Endothelial cell of umbilical vein (primary cell): ENCODE results near the gene LIPH. TPM values are rescaled to one million over a fixed set of nuclear protein-coding genes. Genes with fewer than 3 reads are reported as not detected.

ENCODE experiments used
- BruUV-seq: library from RNA; stranded (reverse); fragments of 400-500 nt; replicated peaks from 2 replicates; lab custom pipeline; 2021; lab: Mats Ljungman, UMichigan
- CTCF ChIA-PET: fragments of 300-600, 350-600 bp; sonication (Branson Sonifier 250); formaldehyde crosslinking; loops from one replicate; lab custom pipeline; 2021; ENCODE audit warnings: antibody characterized with exemption, inconsistent platforms; lab: Charles Lee
- POLR2A ChIA-PET: fragments of 300-600, 350-600 bp; sonication (Branson Sonifier 250); formaldehyde crosslinking; loops from one replicate; lab custom pipeline; 2021; ENCODE audit warnings: antibody characterized with exemption, inconsistent platforms; lab: Charles Lee
- DNase-seq: peaks from one replicate; pipeline ENCODE4 v3.0.0-alpha.2; 2011; ENCODE audit warnings: low read depth, low spot score
- FAIRE-seq: peaks from 2 replicates; lab custom pipeline; 2011; peaks lifted over from hg19 to GRCh38; lab: Jason Lieb, UNC
- H2AFZ ChIP-seq: 2 replicates; pipeline ENCODE4 v1.6.0; 2012; ENCODE audit warnings: low read depth, low read length, control low read depth, inconsistent platforms
- H3K27ac ChIP-seq: 2 replicates; pipeline ENCODE4 v1.5.1; 2011; ENCODE audit warnings: low read depth, mild to moderate bottlenecking, control low read depth, low read length, moderate library complexity; ENCODE audit not compliant: insufficient read depth
- H3K27me3 ChIP-seq, 2 experiments: 2 replicates each; pipeline versions ENCODE4 v1.6.0 to v1.6.1; 2011; ENCODE audit warnings: low read length in 2 of 2, mixed read lengths in 1 of 2; ENCODE audit not compliant: control insufficient read depth in 2 of 2, insufficient read depth in 2 of 2
- H3K36me3 ChIP-seq, 2 experiments: 2 replicates in 1 of 2; 3 replicates in 1 of 2; pipeline ENCODE4 v1.5.1; 2011; ENCODE audit warnings: low read length in 2 of 2, mild to moderate bottlenecking in 1 of 2, moderate library complexity in 1 of 2; ENCODE audit not compliant: control insufficient read depth in 2 of 2, insufficient read depth in 2 of 2; ENCODE audit errors: extremely low read depth in 1 of 2
- H3K4me1 ChIP-seq: 3 replicates; pipeline ENCODE4 v1.5.1; 2011; ENCODE audit warnings: mild to moderate bottlenecking, low read length; ENCODE audit not compliant: control insufficient read depth, insufficient read depth; ENCODE audit errors: extremely low read depth
- H3K4me2 ChIP-seq: 2 replicates; pipeline ENCODE4 v1.6.1; 2011; ENCODE audit warnings: low read length, control low read depth, mixed read lengths; ENCODE audit not compliant: insufficient read depth
- H3K4me3 ChIP-seq, 3 experiments: fragments of 200-600 bp in 1 of 3; sonication (generic), shearing (Covaris generic) in 1 of 3; replicated peaks in 1 of 3; 2 replicates each; pipeline ENCODE4 v1.5.1; 2011 to 2016; ENCODE audit warnings: control low read depth in 3 of 3, low read length in 3 of 3, mild to moderate bottlenecking in 2 of 3, inconsistent platforms in 1 of 3, low read depth in 1 of 3, moderate library complexity in 1 of 3; ENCODE audit not compliant: insufficient read depth in 1 of 3
- H3K79me2 ChIP-seq: 2 replicates; pipeline ENCODE4 v1.6.0; 2012; ENCODE audit warnings: low read length, inconsistent platforms; ENCODE audit not compliant: control insufficient read depth, insufficient read depth
- H3K9ac ChIP-seq: replicated peaks from 2 replicates; pipeline ENCODE3; 2011; ENCODE audit warnings: low read length, control low read depth; ENCODE audit not compliant: insufficient read depth; ENCODE audit errors: extremely low read depth
- H3K9me1 ChIP-seq: replicated peaks from 3 replicates; pipeline ENCODE4 v1.6.0; 2011; ENCODE audit warnings: mild to moderate bottlenecking, low read length; ENCODE audit not compliant: control insufficient read depth, insufficient read depth; ENCODE audit errors: extremely low read depth
- H3K9me3 ChIP-seq: replicated peaks from 2 replicates; pipeline ENCODE4 v1.5.1; 2012; ENCODE audit warnings: low read length, inconsistent platforms; ENCODE audit not compliant: control insufficient read depth, insufficient read depth
- H4K20me1 ChIP-seq: replicated peaks from 2 replicates; pipeline ENCODE3; 2011; ENCODE audit warnings: mild to moderate bottlenecking, low read length; ENCODE audit not compliant: control insufficient read depth, insufficient read depth; ENCODE audit errors: extremely low read depth
- GATA2 ChIP-seq: IDR thresholded peaks from 2 replicates; pipeline ENCODE4 v1.7.0; 2011; ENCODE audit warnings: low read depth, mild to moderate bottlenecking, moderate library complexity, mixed read lengths, low read length; ENCODE audit not compliant: insufficient read length, insufficient read depth
- MAX ChIP-seq: IDR thresholded peaks from 2 replicates; pipeline ENCODE4 v1.6.1; 2011; ENCODE audit not compliant: insufficient read depth, insufficient read length
- MYC ChIP-seq: IDR thresholded peaks from one replicate; pipeline ENCODE4 v1.6.1; 2011; ENCODE audit warnings: mild to moderate bottlenecking, low read depth, low read length
- POLR2AphosphoS5 ChIP-seq: IDR thresholded peaks from 2 replicates; pipeline ENCODE4 v1.6.1; 2012; ENCODE audit warnings: low read depth, mild to moderate bottlenecking, control low read depth, low read length, moderate library complexity; ENCODE audit not compliant: insufficient read depth
- dilution Hi-C: fragments of 300-500 bp; cut with MboI; formaldehyde crosslinking; loops from one replicate; pipeline ENCODE4 v1.15.0; 2019; ENCODE audit warnings: low sequenced_read_pairs; ENCODE audit not compliant: extremely low pct_ligation_motif_present
- intact Hi-C: fragments of 100-400 bp; cut with micrococcal nuclease; formaldehyde crosslinking; loops from one replicate; pipeline ENCODE4 v1.10.0; 2022
- polyA plus RNA-seq, 4 experiments: library from polyadenylated mRNA; depleted of rRNA in 3 of 4; stranded (reverse) in 3 of 4; unstranded in 1 of 4; fragments of >200 nt; gene quantifications; 2 replicates each; pipeline versions ENCODE4 v1.2.1 to v1.2.3, GENCODE V29; 2011 to 2012; ENCODE audit warnings: missing spikeins in 1 of 4
- total RNA-seq: library from RNA; stranded (reverse); gene quantifications from 2 replicates; pipeline ENCODE4 v1.2.3, GENCODE V29; 2021

LIPH gene
- total and polyA plus RNA-seq, 2 donors (not counting 3 experiments of a cell fraction or from before 2014, with no cell fraction given), result not detected

- Histone ChIP-seq H3K79me2 (peaks cover 14% of the 10 kb centered on the region), H3K4me1 (peaks cover 7% of the 10 kb centered on the region), H3K27ac (peak overlapping the region; percentile 72), H4K20me1 (no peaks in the 10 kb centered on the region), H3K4me2 (peak overlapping the region; percentile 52), H3K36me3 (no peaks in the 10 kb centered on the region), H3K9me1 (no peaks in the 10 kb centered on the region), H3K4me3 (peak overlapping the region; percentile 36 to 93 (median 48)), H3K27me3 (no peaks in the 10 kb centered on the region), H3K9ac (peak overlapping the region; percentile 85), H2AFZ (peak overlapping the region; percentile 37), H3K9me3 (no peaks in the 10 kb centered on the region)
- ChIA-PET CTCF (interaction anchor here (0.6 to 1.9 kb wide), 11 partner anchors 9 to 954 kb away, joined by 3 to 16 read pairs (median 6); partner anchors contain the start of gene TMEM41A), POLR2A (interaction anchor here (0.6 to 1.2 kb wide), 7 partner anchors 10 to 984 kb away, joined by 3 to 7 read pairs (median 4); partner anchors contain the start of genes DNAJB11, TMEM41A and TRA2B)
- dilution Hi-C loops, result no loop called here
- intact Hi-C loops, result loop anchor here (5.0 kb wide), 3 partner anchors 89 to 521 kb away; partner anchors contain the start of genes ETV5 and TMEM41A
- DNase-seq (no peak), FAIRE-seq (peak; percentile 50)
- TF ChIP-seq GATA2 (no peak), MAX (no peak), POLR2AphosphoS5 (no peak), MYC (no peak)
- BruUV-seq, result TSS peak; percentile 71
Observed at GRCh38 chr3:185586686-185587039, 34.3 kb upstream of the LIPH start.
